H1 (cell line): ENCODE results near the gene GRHL3.

Source experiments
- CEBPB ChIP-seq: IDR thresholded peaks from 2 replicates; pipeline ENCODE4 v1.6.1; 2012; ENCODE audit warnings: low read depth, low read length
- CHD2 ChIP-seq: IDR thresholded peaks from 2 replicates; pipeline ENCODE4 v1.6.1; 2012; ENCODE audit warnings: low read length, improper control_type of control experiment
- CTCF ChIP-seq, 3 experiments: IDR thresholded peaks; 1 replicate in 2 of 3; 2 replicates in 1 of 3; pipeline versions ENCODE4 v1.5.1 to v1.6.1; 2011; ENCODE audit warnings: low read length in 3 of 3, mild to moderate bottlenecking in 3 of 3, inconsistent platforms in 2 of 3, low read depth in 1 of 3, moderate library complexity in 1 of 3; ENCODE audit not compliant: insufficient read depth in 1 of 3; ENCODE audit errors: control extremely low read depth in 1 of 3
- EZH2 ChIP-seq: fragments of 200-600 bp; sonication (generic); IDR thresholded peaks from 2 replicates; pipeline ENCODE4 v1.7.1; 2012; ENCODE audit warnings: low read depth, mild to moderate bottlenecking, moderate library complexity, low read length, inconsistent platforms; ENCODE audit not compliant: severe bottlenecking
- KDM1A ChIP-seq: fragments of 200-600, 300-600 bp; sonication (generic); IDR thresholded peaks from 2 replicates; pipeline ENCODE4 v1.7.1; 2016; ENCODE audit warnings: mild to moderate bottlenecking, low read length, borderline replicate concordance

DNA sequence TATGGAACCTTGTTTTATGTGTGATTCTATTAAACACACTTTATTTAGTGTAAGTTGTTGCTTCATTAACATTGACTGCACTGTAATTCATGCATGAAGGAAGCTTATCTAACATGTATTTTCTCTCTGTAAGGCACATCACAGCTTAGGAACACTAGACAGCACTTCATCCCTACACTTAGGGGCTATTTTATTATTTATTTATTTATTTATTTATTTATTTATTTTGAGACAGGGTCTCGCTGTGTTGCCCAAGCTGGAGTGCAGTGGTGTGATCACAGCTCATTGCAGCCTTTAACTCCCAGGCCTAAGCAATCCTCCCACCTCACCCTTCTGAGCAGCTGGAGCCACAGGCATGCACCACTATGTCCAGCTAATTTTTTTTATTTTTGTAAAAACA lies 30.7 kb upstream of the GRHL3 start:
- TF ChIP-seq CHD2, result no peak
- TF ChIP-seq CEBPB, result no peak
- no peak for TF ChIP-seq KDM1A
- no peak for TF ChIP-seq EZH2
- no peak for TF ChIP-seq CTCF (IDR thresholded peaks at IDR 0.05; ENCODE audit: control extremely low read depth in 1 of 3, insufficient read depth in 1 of 3, low read depth in 1 of 3, low read length in 3 of 3)
